Nephron progenitor cell (in vitro differentiated cells): ENCODE measurements around the gene TESK2.
"Not testable (repeated sequence)": the region's sequence is repeated elsewhere in the genome, so short reads cannot be mapped to it uniquely, and the experiment has no call there.

Experiments
- DNase-seq: peaks from one replicate; pipeline ENCODE4 v3.0.0; 2021
- H3K27ac Mint-ChIP-seq: 2 replicates; pipeline ENCODE4 v1.8.0; 2021; ENCODE audit warnings: mild to moderate bottlenecking, moderate library complexity, mixed read lengths
- H3K27me3 Mint-ChIP-seq: 2 replicates; pipeline ENCODE4 v1.8.0; 2021; ENCODE audit warnings: mild to moderate bottlenecking, low read depth, mixed read lengths; ENCODE audit not compliant: poor library complexity
- H3K36me3 Mint-ChIP-seq: 2 replicates; pipeline ENCODE4 v1.8.0; 2021; ENCODE audit warnings: low read depth, mixed read lengths
- H3K4me1 Mint-ChIP-seq: 2 replicates; pipeline ENCODE4 v1.8.0; 2021; ENCODE audit warnings: mixed read lengths
- H3K4me3 Mint-ChIP-seq: 2 replicates; pipeline ENCODE4 v1.8.0; 2021; ENCODE audit warnings: mild to moderate bottlenecking, moderate library complexity, mixed read lengths
- H3K9me3 Mint-ChIP-seq: 2 replicates; pipeline ENCODE4 v1.8.0; 2021; ENCODE audit warnings: mild to moderate bottlenecking, moderate library complexity, mixed read lengths
- CTCF ChIP-seq: fragments of 200-600 bp; sonication (generic); IDR thresholded peaks from 2 replicates; pipeline ENCODE4 v1.5.0; 2021; ENCODE audit warnings: antibody characterized with exemption

TESK2 gene

GRCh38 chr1:45477646-45478045 is 13.3 kb downstream of the TESK2 start:
- no peak for DNase-seq
- H3K4me1 Mint-ChIP-seq, result no peaks in the 10 kb centered on the region
- no peaks in the 10 kb centered on the region for H3K36me3 Mint-ChIP-seq
- H3K27me3 Mint-ChIP-seq, result peaks cover 11% of the 10 kb centered on the region
- H3K4me3 Mint-ChIP-seq, result no peak overlapping the region
- H3K27ac Mint-ChIP-seq, result no peak overlapping the region
- TF ChIP-seq CTCF, result no peak
- no peaks in the 10 kb centered on the region for H3K9me3 Mint-ChIP-seq

DNA sequence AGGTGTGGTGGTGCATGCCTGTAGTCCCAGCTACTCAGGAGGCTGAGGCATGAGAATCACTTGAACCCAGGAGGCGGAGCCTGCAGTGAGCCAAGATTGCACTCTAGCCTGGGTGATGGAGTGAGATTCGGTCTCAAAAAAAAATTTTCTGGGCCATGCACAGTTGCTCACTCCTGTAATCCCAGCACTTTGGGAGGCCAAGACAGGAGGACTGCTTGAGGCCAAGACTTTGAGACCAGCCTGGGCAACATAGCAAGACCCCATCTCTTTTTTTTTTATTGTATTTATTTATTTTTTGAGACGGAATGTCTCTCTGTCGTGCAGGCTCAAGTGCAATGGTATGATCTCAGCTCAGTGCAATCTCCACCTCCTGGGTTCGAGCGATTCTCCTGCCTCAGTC is 16.8 kb downstream of the TESK2 start:
- H3K27ac Mint-ChIP-seq, H3K4me1 Mint-ChIP-seq, H3K4me3 Mint-ChIP-seq: not testable (repeated sequence)

GRCh38 chr1:45473302-45473701 is 17.7 kb downstream of the TESK2 start:
- Mint-ChIP-seq H3K27ac (no peak overlapping the region), H3K36me3 (no peaks in the 10 kb centered on the region), H3K9me3 (no peaks in the 10 kb centered on the region), H3K4me1 (no peaks in the 10 kb centered on the region), H3K27me3 (peaks cover 8% of the 10 kb centered on the region), H3K4me3 (no peak overlapping the region)
- no peak for DNase-seq
- TF ChIP-seq CTCF, result no peak

More for the DNA sequence above, 16.8 kb downstream of the TESK2 start:
- H3K36me3 Mint-ChIP-seq, DNase-seq, H3K9me3 Mint-ChIP-seq, H3K27me3 Mint-ChIP-seq: not testable (repeated sequence)

DNA sequence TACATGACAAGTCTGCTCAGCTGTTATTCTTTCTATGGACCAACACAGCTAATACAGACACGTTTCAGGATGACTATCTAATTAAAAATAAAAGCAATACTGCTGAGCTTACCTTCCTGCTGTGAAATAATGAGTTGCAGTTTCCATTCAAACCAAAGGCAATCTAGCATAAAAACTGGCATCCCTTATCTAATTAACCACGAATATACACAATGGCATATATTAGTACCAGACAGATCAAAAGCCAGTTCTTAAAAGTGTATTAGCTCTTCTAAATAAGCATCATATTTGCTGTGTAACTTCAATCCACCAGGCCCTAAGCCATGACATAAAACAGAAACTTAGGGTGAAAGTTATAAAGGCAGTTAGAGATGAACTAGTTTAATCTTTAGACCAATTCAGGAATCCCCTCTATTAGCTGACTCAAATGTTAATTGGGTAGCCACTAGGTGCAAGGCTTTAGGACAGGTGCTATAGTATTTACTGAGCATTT is 20.6 kb downstream of the TESK2 start:
- Mint-ChIP-seq H3K9me3 (no peaks in the 10 kb centered on the region), H3K27ac (no peak overlapping the region), H3K27me3 (peaks cover 4% of the 10 kb centered on the region), H3K36me3 (no peaks in the 10 kb centered on the region), H3K4me3 (no peak overlapping the region), H3K4me1 (no peaks in the 10 kb centered on the region)
- TF ChIP-seq CTCF, result no peak
- no peak for DNase-seq

DNA sequence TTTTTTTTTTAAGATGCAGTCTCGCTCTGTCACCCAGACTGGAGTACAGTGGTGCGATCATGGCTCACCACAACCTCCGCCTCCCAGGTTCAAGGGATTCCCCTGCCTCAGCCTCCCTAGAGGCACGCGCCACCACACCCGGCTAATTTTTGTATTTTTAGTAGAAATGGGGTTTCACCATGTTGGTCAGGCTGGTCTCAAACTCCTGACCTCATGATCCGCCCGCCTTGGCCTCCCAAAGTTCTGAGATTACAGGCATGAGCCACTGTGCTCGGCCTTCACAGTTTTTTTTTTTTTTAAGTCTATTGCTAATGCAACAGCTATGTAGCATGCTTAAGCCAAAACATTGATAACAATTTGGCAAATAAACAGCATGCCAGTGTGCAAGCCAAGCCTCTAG is 23.6 kb downstream of the TESK2 start:
- H3K36me3 Mint-ChIP-seq, H3K9me3 Mint-ChIP-seq, DNase-seq, H3K27me3 Mint-ChIP-seq, H3K4me1 Mint-ChIP-seq, H3K27ac Mint-ChIP-seq, H3K4me3 Mint-ChIP-seq: not testable (repeated sequence)

DNA sequence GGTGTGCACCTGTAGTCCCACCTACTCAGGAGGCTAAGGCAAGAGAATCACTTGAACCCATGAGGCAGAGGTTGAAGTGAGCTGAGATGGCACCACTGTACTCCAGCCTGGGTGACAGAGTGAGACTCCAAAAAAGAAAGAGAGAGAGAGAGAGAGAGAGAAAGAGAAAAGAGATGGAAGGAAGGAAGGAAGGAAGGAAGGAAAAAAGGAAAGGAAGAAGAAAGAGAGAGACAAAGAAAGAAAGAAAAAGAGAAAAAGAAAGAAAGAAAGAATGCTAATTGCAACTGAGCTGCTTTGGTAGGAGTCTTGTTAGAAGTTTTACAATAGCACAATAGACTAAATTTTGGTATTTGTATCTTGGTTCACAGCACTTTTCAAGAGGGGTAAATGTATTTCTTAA is 25.7 kb downstream of the TESK2 start:
- Mint-ChIP-seq H3K27ac (no peak overlapping the region), H3K9me3 (no peaks in the 10 kb centered on the region), H3K27me3 (peaks cover 6% of the 10 kb centered on the region), H3K4me3 (no peak overlapping the region), H3K36me3 (no peaks in the 10 kb centered on the region), H3K4me1 (no peaks in the 10 kb centered on the region)
- no peak for DNase-seq
- TF ChIP-seq CTCF, result no peak

DNA sequence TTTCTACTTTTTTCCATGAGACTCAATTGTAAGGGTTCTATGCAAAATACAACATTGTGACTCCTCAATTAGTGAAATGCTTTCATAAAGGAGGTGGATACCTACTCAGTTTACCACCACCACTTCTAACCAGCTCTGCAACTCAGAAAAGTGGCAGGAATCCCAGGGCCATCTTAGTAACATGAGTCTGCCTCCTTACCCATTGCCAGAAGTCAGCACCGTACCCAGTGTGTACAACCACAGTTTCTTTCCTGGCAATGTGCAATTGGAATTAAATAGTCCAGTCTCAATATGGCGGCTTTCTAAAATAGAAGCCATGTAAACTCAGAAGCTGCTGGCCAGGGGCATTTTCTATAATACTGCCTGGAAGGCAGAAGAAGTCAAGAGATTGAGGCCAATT is 32.1 kb downstream of the TESK2 start:
- Mint-ChIP-seq H3K9me3 (no peaks in the 10 kb centered on the region), H3K4me3 (no peak overlapping the region), H3K27me3 (no peaks in the 10 kb centered on the region), H3K4me1 (no peaks in the 10 kb centered on the region), H3K36me3 (no peaks in the 10 kb centered on the region), H3K27ac (no peak overlapping the region)
- DNase-seq, result no peak
- no peak for TF ChIP-seq CTCF
